ENCODE data around the gene PRR15.
A peak's percentile ranks its signal among the peaks of the same experiment; 100 is the strongest.

PRR15 gene

GRCh38 chr7:29606830-29607229 is 43.2 kb downstream of the PRR15 start:
- no peaks in the 10 kb centered on the region for H3K27me3 ChIP-seq (ENCODE audit: insufficient read depth, low read depth, severe bottlenecking)
- H3K4me3 ChIP-seq (ENCODE audit: low read depth, low read length): no peak overlapping the region
- H3K9me3 ChIP-seq (ENCODE audit: severe bottlenecking): no peaks in the 10 kb centered on the region
- no peak for DNase-seq
- no peaks in the 10 kb centered on the region for H3K36me3 ChIP-seq
- TF ChIP-seq CTCF (IDR thresholded peaks at IDR 0.05; ENCODE audit: low read depth, low read length): no peak
- no peak overlapping the region for H3K27ac ChIP-seq

GRCh38 chr7:29607259-29607658 is 43.6 kb downstream of the PRR15 start:
- H3K27ac ChIP-seq: no peak overlapping the region
- H3K36me3 ChIP-seq: no peaks in the 10 kb centered on the region
- no peaks in the 10 kb centered on the region for H3K9me3 ChIP-seq (ENCODE audit: severe bottlenecking)
- no peak for DNase-seq
- no peak overlapping the region for H3K4me3 ChIP-seq (ENCODE audit: low read depth, low read length)
- TF ChIP-seq CTCF (IDR thresholded peaks at IDR 0.05; ENCODE audit: low read depth, low read length): no peak
- H3K27me3 ChIP-seq (ENCODE audit: insufficient read depth, low read depth, severe bottlenecking): no peaks in the 10 kb centered on the region

- no peak for TF ChIP-seq CTCF (IDR thresholded peaks at IDR 0.05; ENCODE audit: low read depth, low read length)
- no peaks in the 10 kb centered on the region for H3K9me3 ChIP-seq (ENCODE audit: severe bottlenecking)
- DNase-seq: no peak
- no peak overlapping the region for H3K4me3 ChIP-seq (ENCODE audit: low read depth, low read length)
- no peaks in the 10 kb centered on the region for H3K27me3 ChIP-seq (ENCODE audit: insufficient read depth, low read depth, severe bottlenecking)
- H3K36me3 ChIP-seq: no peaks in the 10 kb centered on the region
- H3K27ac ChIP-seq: no peak overlapping the region
Measured at GRCh38 chr7:29607889-29608288, 44.3 kb downstream of the PRR15 start.

GRCh38 chr7:29609162-29610037 is 45.8 kb downstream of the PRR15 start:
- Histone ChIP-seq H3K9me3 (ENCODE audit: severe bottlenecking) (no peaks in the 10 kb centered on the region), H3K36me3 (no peaks in the 10 kb centered on the region), H3K4me3 (ENCODE audit: low read depth, low read length) (no peak overlapping the region), H3K27me3 (ENCODE audit: insufficient read depth, low read depth, severe bottlenecking) (no peaks in the 10 kb centered on the region), H3K27ac (no peak overlapping the region)
- TF ChIP-seq CTCF (IDR thresholded peaks at IDR 0.05; ENCODE audit: low read depth, low read length): peak; percentile 42
- DNase-seq: no peak

GRCh38 chr7:29610086-29610485 is 46.5 kb downstream of the PRR15 start:
- Histone ChIP-seq H3K9me3 (ENCODE audit: severe bottlenecking) (no peaks in the 10 kb centered on the region), H3K4me3 (ENCODE audit: low read depth, low read length) (no peak overlapping the region), H3K36me3 (no peaks in the 10 kb centered on the region), H3K27ac (no peak overlapping the region), H3K27me3 (ENCODE audit: insufficient read depth, low read depth, severe bottlenecking) (no peaks in the 10 kb centered on the region)
- DNase-seq: no peak
- TF ChIP-seq CTCF (IDR thresholded peaks at IDR 0.05; ENCODE audit: low read depth, low read length): no peak
